Germinal center (tissue), 1 donor: ENCODE measurements around the gene ARMC7.
"Not testable (repeated sequence)": the region's sequence is repeated elsewhere in the genome, so short reads cannot be mapped to it uniquely, and the experiment has no call there.

Experiments used
- DNase-seq: peaks from one replicate; pipeline ENCODE4 v3.0.0; 2012; ENCODE audit warnings: mixed read lengths, low spot score

ARMC7 gene

DNA sequence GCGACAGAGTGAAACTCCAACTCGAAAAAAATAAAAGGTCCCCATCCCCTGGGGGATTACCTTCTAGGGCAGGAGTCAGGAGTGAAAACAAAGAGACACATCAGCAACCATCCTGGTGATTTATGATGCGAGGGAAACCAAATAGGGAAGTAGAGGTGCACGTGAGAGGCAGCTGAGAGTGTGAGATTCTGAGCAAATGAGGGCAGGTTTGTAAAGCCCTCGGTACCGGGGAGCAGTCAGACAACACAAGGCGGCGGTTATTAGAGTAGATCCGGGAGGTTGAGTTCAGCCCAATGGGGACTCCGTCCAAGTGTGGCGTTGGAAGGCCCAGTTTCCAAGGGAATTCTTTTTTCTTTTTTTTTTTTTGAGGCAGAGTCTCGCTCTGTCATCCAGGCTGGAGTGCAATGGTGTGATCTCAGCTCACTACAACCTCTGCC is 7.4 kb upstream of the ARMC7 start:
- peak; percentile 70 for DNase-seq

- DNase-seq: no peak
These were observed 5.9 kb upstream of the ARMC7 start for GRCh38 chr17:75103601-75104554.

DNA sequence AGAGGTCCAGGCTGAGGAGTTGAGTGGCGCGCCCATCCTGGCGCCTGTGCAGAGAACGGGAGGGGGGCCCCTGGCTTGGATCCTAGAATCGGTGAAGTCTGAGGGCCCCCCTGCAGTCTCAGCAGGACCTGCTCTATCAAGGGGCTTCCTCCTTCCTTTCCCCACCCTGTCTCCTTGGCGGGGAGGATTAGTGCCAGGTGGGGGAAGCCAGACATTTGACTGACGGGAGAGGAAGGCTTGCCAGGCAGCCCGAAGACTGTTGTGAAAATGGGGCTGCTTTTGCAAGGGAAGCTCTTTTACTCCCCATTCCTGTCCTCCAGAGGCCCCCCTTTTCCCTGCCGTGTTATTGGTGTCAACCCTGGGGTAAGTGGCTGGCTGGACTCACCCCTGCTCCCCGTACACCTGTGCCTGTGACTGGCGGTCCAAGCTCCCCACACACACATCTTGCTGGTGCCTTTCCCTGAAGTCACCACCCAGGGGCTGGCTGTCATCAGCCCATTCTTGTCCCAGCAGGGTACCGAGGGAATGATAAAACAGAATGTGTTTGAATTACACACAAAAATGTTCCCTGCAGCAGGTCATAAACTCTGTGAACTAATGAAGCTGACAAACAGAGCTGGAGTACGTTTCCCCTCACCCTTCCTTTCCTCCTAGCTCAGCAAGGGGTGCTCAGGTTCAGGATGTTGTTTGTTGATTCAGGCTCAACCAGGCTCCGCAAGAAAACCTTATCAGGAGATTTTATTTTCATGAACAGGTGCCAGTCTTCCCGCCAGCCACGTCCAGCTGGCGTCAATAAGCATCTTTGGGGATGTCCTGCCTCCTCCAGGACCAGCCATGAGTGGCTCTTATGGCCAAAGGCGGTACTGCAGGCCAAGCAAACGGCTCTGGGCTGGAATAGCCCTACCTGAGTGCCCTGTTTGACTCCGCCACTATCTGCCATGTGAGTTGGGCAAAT is 4.4 kb upstream of the ARMC7 start:
- peak; percentile 60 for DNase-seq

- DNase-seq: no peak
These were observed 1.6 kb upstream of the ARMC7 start for GRCh38 chr17:75108193-75108592.

GRCh38 chr17:75109046-75109406 is 743 bp upstream of the ARMC7 start:
- DNase-seq: peak; percentile 30

DNA sequence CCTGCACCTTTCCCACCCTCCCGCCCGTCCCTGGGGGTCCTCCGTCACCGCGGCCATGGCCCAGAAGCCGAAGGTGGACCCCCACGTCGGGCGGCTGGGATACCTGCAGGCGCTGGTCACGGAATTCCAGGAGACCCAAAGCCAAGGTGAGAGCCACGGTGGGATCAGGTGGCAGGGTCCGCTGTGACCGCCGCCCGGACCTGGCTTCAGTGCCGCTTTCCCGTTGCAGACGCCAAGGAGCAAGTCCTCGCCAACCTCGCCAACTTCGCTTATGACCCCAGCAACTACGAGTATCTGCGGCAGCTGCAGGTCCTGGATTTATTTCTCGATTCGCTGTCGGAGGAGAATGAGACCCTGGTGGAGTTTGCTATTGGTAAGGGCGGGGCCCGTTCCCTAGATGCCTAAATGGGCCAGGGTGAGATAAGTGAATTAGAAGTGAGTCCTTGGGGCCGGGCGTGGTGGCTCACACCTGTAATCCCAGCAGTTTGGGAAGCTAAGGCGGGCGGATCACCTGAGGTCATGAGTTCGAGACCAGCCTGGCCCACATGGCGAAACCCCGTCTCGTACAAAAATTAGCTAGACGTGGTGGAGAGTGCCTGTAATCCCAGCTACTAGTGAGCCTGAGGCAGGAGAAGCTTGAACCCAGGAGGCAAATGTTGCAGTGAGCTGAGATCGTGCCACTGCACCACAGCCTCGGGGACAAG is 617 bp downstream of the ARMC7 start:
- no peak for DNase-seq

GRCh38 chr17:75111777-75112335 is 2.1 kb downstream of the ARMC7 start:
- no peak for DNase-seq

DNA sequence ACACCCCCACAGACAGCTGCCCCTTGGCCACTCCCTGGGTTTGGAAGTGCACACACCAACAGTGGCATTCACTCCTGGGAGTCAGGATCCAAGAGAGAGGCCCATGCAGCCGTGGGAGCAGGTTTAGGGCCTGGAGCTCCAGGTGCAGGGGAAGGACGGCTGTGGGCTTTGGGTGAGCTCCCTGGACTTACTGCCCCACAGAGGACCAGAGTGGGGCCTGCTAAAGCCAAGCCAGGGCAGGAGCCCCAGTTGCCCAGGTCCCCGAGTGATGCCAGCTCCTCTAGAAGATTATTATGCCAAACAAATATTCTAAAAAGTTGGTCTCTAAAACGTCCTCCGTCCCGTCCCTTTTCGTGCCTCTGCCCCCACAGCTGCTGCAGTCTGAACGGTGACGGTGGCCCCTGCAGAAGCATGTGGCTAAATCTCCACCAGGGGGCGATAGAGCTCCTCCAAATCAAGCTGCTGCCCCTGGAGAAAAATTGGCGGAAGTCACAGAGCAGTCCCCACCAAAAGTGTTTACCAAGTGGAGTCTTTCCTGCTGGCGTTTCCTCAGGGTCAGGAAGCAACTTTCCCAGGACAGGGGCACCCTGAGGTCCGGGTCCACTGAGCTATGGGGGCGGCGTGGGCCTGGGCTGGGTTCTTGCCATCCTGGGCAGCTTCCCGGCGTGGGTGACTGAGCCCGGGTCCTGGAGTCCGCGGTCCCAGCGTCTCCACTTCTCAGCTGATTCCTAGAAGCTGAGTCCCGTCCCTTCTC is 4.2 kb downstream of the ARMC7 start:
- DNase-seq: peak; percentile 86

DNA sequence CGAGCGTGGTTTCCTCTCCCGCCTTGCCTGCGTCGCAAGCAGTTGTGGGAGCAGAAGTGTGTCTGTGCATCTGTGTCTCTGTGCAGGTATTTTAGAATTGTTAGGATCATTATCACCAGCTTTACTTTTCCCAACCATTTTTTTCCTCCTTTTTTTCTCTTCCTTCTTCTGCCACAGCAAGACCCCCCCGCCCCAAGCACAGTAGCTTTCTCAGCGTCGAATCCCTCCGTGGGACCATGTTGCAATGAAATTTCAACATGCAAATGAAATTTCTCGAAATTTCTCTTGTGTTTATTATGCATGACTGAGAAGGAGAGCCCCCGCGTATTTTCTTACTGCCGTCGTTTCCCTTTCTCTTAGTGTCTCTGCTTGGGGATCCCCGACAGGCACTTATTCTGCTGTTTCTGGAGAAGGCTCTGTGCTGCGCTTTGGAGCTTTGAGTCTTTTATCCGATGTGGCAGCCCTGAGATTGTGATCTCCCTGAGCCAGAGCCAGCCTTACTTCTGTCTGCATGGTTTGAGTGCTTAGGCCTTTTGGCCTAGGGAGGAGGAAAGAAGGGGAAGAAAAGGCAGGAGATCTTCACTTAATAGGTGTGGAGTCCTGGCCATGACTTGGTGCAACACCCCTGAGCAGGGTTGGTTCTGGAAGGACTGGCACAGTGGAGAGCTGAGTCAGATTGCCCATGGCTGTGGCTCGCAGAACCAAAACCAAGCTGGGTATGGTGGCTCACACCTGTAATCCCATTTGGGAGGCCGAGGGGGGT is 5.0 kb downstream of the ARMC7 start:
- peak; percentile 67 for DNase-seq

DNA sequence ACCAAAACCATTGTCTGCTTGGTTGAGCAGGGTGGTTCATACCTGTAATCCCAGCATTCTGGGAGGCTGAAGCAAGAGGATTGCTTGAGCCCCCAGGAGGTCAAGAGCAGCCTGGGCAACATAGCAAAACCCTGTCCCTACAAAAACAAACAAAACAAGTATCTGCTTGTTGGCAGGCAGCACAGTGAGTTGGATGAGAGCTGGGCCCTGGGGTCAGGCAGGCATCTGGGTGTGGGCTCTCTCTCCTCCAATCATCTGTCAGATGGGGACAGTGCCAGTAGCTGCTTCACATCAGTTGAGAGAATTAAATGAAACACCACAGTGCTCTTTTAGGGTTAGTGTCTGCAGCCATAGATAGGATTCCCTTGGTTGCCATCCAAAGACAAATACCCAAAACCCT is 5.8 kb downstream of the ARMC7 start:
- DNase-seq: no peak

- no peak for DNase-seq
These were observed 7.0 kb downstream of the ARMC7 start for GRCh38 chr17:75116737-75117136.

DNA sequence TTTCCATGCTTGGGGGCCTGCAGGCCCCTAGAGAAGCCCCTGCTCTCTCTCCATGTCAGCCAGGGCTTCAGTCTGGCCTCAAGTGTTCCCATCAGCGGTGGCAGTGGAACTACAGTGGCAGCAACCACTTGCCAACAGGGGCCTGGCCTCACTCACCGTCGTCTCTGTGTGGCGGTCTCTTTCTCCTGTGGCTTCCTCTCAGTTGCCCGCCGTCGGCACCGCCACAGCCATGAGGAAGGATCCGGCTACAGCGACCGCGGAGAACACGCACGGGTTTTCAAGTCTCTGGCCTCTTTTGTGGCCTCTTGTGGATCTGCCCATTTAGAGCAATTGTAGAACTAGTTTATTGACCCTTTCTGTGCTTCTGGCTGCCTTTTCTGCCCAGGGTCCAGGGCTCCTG is 8.5 kb downstream of the ARMC7 start:
- no peak for DNase-seq

GRCh38 chr17:75124041-75124818 is 14.5 kb downstream of the ARMC7 start:
- no peak for DNase-seq

- DNase-seq: no peak
These were observed 15.0 kb downstream of the ARMC7 start for GRCh38 chr17:75124819-75125162.

DNA sequence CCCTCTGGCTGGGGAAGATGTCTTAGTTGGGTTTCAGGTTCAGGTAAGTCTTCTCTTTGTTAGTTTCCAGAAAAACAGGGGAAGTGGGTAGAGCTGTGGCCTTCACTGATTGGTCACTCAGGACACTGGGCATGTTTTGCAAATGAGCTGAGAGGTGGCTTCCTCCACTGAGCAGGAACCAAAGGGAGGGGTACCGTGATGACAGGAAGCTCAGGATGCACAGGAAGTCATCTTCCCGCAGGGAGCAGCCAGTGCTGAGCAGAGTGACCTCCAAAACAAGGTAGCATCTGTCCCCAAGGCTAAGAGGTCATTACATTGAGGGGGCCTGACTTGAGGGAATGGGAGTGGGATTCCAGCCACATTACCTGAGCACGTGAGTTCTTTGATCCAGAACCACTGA is 16.2 kb downstream of the ARMC7 start:
- peak; percentile 34 for DNase-seq

DNA sequence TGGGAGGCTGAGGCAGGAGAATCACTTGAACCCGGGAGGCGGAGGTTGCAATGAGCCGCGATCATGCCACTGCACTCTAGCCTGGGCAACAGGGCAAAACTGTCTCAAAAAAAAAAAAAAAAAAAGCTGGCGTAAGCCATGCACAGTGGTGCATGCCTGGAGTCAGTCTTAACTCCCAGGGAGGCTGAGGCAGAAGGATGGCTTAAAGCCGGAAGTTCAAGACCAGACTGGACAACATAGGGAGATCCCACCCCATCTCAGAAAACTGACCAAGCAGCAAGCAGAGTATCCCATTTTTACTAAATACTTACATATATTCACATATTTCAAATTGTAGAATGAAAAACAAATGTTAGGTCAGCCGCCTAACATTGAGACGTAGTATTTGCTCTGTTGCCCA is 17.2 kb downstream of the ARMC7 start:
- DNase-seq: no peak

DNA sequence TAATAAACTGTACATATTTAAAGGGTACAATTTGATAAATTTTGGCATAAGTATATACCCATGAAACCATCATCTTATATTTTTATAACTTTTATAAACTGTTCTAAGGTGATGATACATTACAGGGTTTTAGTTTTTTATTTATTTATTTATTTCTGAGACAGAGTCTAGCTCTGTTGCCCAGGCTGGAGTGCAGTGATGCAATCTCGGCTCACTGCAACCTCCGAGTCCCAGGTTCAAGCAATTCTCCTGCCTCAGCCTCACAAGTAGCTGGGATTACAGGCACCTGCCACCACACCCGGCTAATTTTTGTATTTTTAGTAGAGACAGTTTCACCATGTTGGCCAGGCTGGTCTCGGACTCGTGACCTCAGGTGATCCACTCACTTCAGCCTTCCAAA is 18.2 kb downstream of the ARMC7 start:
- not testable (repeated sequence) for DNase-seq

GRCh38 chr17:75128694-75129505 is 19.1 kb downstream of the ARMC7 start:
- no peak for DNase-seq

GRCh38 chr17:75129576-75129975 is 19.8 kb downstream of the ARMC7 start:
- no peak for DNase-seq
